SIG-M5 treated with dmso at 0.1 percent for 504 hours (cell line): ENCODE measurements around the gene TUBB4A.
"Not testable (repeated sequence)": the region's sequence is repeated elsewhere in the genome, so short reads cannot be mapped to it uniquely, and the experiment has no call there.

Experiments used
- DNase-seq: peaks from one replicate; lab custom pipeline; 2025; ENCODE audit not compliant: unreplicated experiment; lab: John Stamatoyannopoulos, UW

TUBB4A gene

GRCh38 chr19:6527893-6528543 lies 25.9 kb upstream of the TUBB4A start:
- DNase-seq = no peak

DNA sequence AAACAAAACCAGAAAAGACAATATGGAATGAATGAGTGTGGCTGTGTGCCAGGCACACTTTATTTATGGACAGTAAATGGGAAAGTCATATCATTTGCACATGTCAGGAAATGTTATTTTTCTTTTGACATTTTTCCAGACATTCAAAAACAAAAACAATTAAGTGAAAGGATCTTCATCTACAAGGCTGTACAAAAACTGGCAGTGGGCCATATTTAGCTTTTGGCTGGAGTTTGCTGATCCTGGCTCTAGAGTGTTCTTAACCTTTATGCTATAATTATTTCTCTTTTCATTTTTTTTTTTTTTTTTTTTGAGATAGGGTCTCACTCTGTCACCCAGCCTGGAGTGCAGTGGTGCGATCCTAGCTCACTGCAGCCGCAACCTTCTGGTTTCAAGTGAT lies 22.2 kb upstream of the TUBB4A start:
- DNase-seq = no peak

DNA sequence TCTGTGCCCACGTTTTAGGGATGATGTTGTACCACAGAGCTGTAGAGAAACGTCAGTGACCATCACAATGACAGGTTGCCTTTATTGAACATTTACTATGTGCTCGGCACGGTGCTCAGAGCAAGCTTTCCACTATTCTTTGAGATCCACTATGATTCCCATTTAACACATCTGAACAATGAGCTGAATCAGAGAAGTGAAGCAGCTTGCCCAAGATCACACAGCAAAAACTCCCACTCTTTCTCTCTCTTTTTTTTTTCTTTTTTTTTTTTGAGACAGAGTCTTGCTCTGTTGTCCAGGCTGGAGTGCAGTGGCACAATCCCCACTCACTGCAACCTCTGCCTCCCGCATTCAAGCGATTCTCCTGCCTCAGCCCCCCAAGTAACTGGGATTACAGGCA lies 20.6 kb upstream of the TUBB4A start:
- no peak for DNase-seq

DNA sequence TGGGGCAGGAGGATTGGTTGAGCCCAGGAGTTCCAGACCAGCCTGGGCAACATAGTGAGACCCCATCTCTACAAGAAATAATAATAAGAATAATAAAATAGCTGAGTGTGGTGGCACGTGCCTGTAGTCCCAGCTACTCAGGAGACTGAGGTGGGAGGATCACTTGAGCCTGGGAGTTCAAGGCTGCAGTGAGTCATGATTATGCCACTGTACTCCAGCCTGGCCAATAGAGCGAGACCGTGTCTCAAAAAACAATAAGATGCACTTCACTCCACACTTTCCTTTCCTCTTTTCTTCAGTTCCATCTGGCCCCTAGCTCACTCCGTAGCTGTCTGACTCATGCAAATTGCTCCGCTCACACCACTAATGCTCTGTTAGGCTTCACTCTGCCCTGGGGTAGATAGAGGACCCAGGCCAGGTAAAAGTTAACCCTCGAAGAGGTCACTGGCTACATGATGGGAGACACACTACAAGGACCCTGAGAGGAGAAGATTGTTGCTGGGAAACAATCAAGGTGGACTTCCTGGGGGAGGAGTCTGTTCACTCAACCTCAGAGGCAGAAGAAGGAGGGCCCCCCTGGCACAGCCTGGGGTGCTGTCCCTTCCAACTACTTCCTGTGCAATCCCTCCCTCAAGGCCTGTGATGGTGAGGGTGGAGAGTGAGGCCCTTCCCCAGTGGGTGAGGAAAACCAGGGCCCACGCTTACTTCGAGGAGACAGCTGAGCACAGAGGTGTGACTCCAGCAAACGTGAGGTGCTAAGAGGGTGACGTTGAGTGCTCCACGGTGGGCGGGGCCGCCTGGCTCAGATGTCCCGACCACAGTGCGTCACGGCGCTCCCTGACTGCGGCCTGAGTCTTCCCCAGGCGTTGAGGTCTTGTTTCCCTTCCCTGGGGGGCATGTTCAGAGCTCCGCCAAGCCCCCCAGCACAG lies 19.9 kb upstream of the TUBB4A start:
- peak; percentile 93 for DNase-seq

GRCh38 chr19:6519289-6519688 lies 17.2 kb upstream of the TUBB4A start:
- no peak for DNase-seq

DNA sequence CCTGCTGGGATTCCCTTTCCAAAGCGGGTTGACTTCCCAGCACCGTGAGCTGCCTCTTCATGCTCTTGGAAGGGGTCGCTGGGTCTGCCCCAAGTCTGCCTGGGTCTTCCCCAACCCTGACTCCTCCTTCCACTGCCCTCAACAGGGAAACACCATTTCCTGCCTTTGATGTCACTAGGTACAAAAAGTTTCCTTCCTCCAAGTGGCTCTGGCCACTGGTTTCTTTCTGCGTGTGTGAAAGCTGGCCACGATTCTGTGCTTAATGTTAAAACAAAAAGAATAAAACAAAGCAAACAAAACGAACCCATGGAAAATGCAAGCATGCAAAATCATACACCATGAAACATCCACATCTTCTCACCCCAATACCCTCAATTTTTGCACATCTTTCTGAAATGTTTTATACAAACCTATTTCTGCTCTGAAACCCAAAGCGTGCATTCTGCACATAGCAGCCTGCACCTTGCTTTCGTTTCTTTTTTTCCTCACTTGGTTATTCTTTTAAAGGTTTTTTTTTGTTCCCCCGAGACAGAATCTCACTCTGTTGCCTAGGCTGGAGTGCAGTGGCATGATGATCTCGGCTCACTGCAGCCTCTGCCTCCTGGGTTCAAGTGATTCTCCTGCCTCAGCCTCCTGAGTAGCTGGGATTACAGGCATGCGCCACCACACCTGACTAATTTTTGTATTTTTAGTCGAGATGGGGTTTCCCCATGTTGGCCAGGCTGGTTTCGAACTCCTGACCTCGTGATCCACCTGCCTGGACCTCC lies 16.2 kb upstream of the TUBB4A start:
- no peak for DNase-seq

GRCh38 chr19:6516659-6517291 lies 14.7 kb upstream of the TUBB4A start:
- peak; percentile 84 for DNase-seq

GRCh38 chr19:6516018-6516658 lies 14.0 kb upstream of the TUBB4A start:
- DNase-seq = peak; percentile 97

DNA sequence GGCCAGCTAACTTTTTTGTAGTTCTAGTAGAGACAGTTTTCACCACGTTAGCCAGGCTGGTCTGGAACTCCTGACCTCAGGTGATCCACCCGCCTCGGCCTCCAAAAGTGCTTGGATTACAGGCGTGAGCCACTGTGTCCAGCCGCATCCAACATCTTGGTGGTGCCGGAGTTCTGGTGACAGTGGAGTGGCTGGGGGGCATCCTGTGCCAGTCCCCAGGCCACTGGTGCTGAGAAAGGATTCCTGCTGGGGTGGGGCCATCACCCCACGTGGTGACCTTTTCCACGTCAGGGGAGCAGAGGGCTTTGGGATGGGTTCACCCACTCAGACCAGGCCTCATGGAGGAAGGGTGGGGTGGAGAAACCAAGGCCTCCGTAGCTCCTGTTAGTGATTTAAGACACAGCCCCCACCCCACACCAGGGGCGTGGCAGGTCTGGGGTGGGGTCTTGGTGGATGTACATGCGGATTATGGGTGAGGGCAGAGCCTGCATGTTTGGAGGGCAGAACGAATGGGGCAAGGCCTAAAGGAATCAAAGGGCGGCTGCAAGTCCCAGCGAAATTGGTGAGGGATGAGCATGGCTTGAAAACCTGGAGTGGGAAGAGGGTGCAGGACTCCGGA lies 12.9 kb upstream of the TUBB4A start:
- DNase-seq = no peak

DNA sequence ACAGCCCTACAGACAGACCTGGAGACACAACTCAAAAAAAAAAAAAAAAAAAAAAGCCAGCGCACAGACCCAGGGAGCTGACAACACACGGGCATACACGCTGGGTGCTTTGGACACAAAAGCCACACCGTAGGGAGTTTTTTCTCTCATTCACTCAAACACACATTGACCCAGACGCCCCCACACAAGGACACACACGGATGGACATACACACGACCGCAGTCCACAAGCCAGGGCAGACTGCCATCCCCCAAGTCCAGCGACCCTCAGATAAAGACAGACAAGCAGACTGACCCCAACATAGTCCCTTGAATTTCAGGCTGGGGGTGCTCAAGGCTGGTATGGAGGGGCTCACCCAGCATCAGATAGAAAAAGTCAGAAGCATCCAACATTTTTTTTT lies 12.0 kb upstream of the TUBB4A start:
- no peak for DNase-seq

GRCh38 chr19:6510618-6511017 lies 8.5 kb upstream of the TUBB4A start:
- no peak for DNase-seq

DNA sequence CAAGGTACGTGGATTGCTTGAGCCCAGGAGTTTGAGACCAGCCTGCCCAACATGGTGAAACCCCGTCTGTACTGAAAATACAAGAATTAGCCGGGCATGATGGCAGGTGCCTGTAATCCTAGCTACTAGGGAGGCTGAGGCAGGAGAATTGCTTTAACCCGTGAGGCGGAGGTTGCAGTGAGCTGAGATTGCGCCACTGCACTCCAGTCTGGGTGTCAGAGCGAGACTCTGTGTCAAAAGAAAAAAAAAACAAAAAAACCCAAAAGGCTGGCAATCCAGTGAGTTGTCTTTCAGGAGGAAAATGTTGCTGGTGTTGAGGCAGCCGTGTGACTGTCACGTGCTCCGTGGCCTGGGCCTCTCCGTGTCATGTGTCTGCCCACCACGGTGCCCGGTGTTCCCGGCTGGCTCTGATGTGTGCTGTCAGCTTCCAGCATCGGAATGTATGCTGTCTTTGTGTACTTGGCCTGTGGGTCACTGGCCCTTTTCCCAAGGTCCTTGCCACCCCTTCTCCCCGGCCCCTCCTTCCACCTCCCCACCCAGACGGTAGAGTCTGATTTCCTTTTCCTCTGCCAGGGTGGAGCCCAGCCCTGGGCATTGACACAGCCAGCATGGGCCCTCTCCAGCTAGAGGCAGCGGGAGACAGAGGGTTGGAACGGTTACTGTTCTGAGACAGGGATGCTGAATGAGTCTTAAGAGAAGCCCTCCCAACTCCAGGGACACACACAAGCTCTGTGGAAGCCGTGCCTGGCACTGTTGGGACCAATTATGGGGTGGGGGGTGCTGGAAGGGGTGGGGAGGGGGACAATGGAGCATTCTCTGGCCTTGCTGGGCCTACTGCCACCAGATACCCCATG lies 7.2 kb upstream of the TUBB4A start:
- no peak for DNase-seq

DNA sequence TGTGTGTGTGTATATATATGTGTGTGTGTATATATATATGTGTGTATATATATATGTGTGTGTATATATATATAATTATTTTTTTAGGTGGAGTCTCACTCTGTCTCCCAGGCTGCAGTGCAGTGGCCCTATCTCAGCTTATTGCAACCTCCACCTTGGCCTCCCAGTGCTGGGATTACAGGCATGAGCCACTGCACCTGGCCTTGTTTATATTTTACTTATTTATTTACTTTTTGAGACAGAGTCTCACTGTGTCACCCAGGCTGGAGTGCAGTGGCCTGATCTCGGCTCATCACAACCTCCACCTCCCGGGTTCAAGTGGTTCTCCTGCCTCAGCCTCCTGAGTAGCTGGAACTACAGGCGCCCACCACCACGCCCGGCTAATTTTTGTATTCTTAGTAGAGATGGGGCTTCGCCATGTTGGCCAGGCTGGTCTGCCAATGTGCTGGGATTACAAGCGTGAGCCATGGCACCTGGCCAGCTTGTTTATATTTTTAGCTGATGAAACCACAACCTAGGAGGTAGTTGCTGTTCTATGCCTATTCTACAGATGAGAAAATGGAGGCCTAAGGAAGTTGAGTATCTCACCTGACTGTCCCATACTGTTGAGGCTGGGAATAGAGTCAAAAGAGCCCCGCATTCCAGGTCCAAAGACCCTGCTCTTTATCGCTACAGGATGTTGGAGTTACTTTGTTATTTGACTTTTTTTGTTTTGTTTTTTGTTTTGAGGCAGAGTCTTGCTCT lies 6.1 kb upstream of the TUBB4A start:
- not testable (repeated sequence) for DNase-seq

DNA sequence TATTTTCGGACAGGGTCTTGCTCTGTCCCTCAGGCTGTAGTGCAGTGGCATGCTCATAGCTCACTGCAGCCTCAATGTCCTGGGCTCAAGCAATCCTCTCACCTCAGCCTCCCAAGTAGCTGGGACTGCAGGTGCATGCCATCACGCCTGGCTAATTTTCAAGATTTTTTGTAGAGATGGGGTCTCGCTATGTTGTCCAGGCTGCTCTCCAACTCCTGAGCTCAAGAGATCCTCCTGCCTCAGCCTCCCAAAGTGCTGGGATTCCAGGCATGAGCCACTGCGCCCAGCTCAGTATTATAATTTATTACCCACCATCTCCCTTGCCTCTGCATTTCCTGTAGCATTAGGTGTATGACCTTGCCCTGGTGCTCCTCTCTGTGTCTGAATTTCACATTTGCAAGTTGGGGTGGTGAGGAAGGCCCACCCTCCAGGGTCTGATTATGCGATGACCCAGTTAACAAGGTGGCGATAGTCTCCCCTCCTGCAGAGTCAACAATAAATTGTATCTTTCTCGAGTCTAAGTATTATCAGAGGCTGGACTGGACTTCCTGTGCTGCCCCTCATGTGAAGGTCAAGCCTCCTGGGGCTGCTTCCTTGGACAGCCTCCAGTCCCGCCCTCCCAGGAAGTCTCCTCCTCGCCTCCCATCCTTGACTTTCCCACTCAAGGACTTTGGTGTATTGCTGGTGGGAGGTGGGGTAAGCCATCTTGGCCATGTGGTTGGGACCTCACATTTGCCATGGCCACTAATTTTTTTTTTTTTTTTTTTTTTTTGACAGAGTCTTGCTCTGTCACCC lies 1.5 kb upstream of the TUBB4A start:
- no peak for DNase-seq

DNA sequence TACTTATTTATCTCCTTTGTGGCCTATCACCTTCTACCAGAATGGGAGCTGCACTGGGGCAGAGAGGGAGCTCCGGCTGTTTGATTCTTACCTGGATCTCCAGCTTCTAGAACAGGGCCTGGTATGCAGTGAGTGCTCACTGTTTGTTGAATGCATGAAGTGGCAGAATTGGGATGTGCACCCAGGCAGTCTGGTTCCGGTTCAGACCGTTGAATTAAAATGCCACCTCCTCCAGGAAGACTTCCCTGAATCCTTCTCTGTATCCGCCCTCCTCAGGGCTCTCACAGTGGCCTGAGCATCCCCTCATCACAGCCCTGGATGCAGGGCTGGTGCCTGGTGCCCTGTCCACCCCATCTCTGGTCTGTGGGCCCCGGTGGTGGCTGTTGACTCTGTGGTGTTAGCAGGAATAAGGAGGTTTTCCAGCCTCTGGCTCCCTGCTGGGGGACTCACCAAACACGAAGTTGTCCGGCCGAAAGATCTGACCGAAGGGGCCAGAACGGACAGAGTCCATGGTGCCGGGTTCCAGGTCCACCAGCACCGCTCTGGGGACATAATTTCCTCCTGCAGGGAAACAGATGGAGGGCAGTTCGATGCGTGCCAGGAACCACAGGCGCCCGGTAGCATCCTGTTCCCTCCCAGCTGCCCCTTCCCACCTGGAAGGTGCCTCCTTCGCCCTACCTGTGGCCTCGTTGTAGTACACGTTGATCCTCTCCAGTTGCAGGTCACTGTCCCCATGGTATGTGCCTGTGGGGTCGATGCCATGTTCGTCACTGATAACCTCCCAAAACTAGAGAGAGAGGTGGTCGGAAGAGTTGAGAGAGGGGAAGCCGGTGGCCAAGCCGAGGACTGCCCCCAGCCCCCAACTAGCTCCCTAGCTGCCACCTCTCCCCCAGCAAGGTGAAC lies 1.0 kb downstream of the TUBB4A start:
- no peak for DNase-seq

DNA sequence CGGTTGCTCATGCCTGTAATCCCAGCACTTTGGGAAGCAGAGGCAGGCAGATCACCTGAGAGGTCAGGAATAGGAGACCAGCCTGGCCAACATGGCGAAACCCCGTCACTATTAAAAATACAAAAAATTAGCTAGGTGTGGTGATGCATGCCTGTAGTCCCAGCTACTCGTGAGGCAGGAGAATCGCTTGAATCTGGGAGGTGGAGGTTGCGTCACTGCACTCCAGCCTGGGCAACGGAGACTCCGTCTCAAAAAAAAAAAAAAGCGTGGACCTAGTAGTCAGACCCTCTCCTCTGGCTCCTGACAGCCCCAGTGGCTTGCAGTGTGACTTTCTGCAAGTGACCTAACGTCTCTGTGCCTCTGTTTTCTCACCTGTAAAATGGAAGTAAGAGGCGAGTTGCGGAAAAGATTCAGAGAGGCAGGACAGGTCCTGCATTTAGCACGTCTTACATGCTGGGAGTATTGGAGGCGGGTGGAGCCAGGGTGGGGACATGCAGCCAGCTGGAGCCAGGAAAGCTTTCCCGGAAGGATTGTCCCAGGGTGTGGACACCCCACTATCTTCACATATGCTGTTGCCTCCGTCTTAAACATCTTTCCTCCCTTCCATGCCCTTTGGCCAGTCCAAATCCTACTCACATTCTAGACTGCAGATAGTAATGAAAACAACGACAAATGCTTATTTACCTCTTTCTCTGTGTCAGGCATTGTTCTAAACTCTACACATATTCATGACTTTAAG lies 2.9 kb downstream of the TUBB4A start:
- no peak for DNase-seq
